GM19193 (cell line): ENCODE data around the gene NLE1.

Experiments used
- POLR2A ChIP-seq: IDR thresholded peaks from 4 replicates; pipeline ENCODE4 v1.6.1; 2011; ENCODE audit not compliant: insufficient read depth, insufficient read length; ENCODE audit errors: extremely low read depth

Gene NLE1

DNA sequence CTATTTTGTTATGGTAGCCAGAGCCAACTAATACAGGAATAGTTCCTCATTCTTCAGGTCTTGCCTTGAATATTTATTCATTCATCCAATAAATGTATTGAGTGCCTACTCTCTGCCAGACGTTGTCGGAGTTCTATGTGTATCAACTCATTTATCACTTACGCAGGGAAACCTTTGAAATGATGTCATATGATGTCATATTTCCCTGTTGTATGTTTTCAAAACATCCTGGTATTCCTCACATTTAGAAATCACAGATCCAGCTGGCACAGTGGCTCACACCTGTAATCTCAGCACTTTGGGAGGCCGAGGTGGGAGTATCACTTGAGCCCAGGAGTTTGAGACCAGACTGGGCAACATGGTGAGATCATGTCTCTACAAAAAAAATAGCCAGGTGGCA lies 2.7 kb upstream of the NLE1 start:
- no peak for TF ChIP-seq POLR2A

- TF ChIP-seq POLR2A = no peak
Observed at GRCh38 chr17:35142467-35142796, 329 bp upstream of the NLE1 start.

DNA sequence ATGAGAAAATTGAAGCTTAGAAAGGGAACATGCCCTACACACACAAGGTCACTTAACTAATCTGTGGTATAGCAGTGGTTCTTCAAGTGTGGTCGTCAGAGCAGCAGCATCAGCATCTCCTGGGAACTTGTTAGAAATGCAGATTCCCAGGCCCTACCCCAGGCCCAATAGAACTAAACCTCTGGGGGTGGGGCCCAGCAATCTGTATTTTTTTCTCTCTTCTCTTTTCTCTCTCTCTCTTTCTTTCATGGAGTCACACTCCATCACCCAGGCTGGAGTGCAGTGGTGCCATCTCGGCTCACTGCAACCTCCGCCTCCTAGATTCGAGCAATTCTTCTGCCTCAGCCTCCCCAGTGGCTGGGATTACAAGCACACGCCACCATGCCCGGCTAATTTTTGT lies 3.9 kb downstream of the NLE1 start:
- TF ChIP-seq POLR2A = no peak

DNA sequence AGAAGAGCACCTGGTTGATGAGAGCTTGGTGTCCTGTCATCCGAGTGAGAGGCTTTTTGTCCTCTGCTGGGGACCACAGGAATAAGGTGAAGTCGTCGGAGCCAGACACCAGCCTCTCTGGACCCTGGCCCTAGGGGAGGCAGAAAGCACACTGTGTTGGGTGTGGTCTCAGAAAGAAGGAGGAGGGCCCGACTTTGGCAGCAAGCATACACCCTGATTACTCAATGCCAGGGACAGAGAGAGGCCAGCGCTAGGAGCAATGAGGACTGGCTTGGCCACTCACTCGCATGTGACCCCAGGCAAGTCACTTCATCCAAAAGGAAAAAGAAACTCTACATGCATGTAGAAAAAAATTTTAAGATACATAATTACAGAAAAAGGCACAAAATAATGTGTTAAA lies 6.8 kb downstream of the NLE1 start:
- no peak for TF ChIP-seq POLR2A

DNA sequence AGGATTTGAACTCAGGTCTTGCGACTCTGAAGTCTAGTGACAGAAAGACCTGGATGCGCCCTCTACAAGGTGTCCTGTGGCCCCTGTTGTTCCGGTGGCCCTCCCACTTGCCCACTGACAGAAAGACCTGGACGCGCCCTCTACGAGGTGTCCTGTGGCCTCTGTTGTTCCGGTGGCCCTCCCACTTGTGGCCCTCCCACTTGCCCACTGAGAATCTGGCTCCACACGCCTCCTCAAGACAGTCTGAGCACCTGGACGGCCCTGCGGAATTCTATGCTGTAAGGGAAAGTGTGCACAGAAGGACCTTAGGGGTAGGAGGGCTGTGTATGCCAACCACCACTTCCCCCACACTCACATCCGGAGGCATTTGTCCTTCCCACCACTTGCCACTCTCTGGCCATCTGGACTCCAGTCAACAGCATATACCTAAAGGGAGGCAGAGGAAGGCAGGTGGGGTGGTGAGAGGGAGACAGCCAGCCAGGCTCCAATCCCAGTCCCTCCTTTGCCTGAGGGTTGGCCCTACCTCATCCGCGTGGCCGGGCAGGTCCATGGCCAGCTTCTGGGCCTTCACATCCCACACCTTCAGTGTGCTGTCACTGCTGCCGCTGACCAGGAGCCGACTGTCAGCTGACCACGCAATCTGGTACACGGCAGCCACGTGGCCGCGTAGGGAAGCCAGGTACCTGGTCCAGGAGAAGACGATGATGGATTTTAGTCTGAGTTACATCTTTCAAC lies 9.1 kb downstream of the NLE1 start:
- no peak for TF ChIP-seq POLR2A

GRCh38 chr17:35132099-35132498 lies 10.0 kb downstream of the NLE1 start:
- no peak for TF ChIP-seq POLR2A

DNA sequence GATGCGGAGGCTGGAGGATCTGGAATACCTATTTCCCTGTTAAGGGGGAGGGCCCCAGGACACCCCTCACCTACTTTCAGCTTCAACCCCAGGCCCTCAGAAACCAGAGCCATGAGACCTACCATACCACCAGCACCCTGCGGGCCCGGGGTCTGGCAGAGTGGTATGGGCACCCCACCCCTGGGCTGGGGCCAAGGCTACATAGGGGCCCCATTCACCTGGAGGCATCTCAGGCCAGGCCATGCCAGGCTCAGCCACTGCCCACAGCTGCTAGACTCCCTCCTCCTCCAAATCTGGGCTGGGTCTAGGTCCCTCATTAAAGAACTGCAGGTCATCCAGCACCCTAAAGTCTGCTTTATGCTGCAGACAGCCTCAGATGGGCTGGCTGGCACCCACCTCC lies 11.7 kb downstream of the NLE1 start:
- TF ChIP-seq POLR2A = no peak

- TF ChIP-seq POLR2A = no peak
Observed at GRCh38 chr17:35129973-35130351, 12.1 kb downstream of the NLE1 start.

- TF ChIP-seq POLR2A = no peak
Observed at GRCh38 chr17:35129154-35129972, 12.7 kb downstream of the NLE1 start.

GRCh38 chr17:35127751-35128514 lies 14.2 kb downstream of the NLE1 start:
- no peak for TF ChIP-seq POLR2A

GRCh38 chr17:35121315-35121714 lies 20.8 kb downstream of the NLE1 start, which contains the start of gene FNDC8:
FNDC8 (plus strand) TSS chr17:35121615; CDS start chr17:35121694, 79 bp downstream.
- no peak for TF ChIP-seq POLR2A

GRCh38 chr17:35119370-35120165 lies 22.5 kb downstream of the NLE1 start, which contains the start of gene RAD51D:
RAD51D (minus strand) TSS chr17:35119860; CDS start chr17:35119613, 247 bp downstream.
- TF ChIP-seq POLR2A = peak; percentile 62

GRCh38 chr17:35117984-35118383 lies 24.1 kb downstream of the NLE1 start:
- TF ChIP-seq POLR2A = no peak

GRCh38 chr17:35116845-35117244 lies 25.3 kb downstream of the NLE1 start:
- TF ChIP-seq POLR2A = no peak

GRCh38 chr17:35104844-35105450 lies 37.2 kb downstream of the NLE1 start:
- TF ChIP-seq POLR2A = no peak

DNA sequence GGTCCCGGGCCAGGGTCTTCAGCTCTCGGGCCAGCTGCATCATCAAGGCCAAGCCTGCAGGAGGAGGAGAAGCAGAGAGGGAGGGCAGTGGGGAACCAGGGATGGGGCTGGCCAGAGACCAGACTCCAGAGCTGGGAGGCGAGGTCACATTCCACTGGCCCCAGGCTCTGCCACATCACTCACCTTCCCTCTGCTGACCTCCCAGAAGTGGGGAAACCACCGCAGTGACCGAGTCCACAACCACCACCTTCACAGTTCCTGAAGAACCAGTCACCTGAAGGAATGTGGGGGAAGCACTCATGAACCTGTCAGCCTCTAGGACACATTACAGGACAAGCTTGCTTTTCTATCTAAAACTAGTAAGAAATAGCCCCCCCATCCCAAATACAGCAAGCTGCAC lies 38.8 kb downstream of the NLE1 start:
- no peak for TF ChIP-seq POLR2A
